GM12878 (cell line): ENCODE data around the gene KCNIP3. TPM values are rescaled to one million over a fixed set of nuclear protein-coding genes. Genes with fewer than 3 reads are reported as not detected.

Experiments
- ATAC-seq: fragments of 200-7000 bp; cut with Tn5 transposase; 3 replicates; pipeline ENCODE4 v1.9.1; 2020; ENCODE audit warnings: mild to moderate bottlenecking, moderate library complexity
- BruUV-seq: library from RNA; stranded (reverse); fragments of 400-500 nt; replicated peaks from 2 replicates; lab custom pipeline; 2021; lab: Mats Ljungman, UMichigan
- CTCF ChIA-PET: fragments of 300-600 bp; sonication (Branson Sonifier 250); formaldehyde crosslinking; extraction: SDS; loops from one replicate; lab custom pipeline; 2021; ENCODE audit warnings: inconsistent platforms; lab: Yijun Ruan, JAX
- POLR2A ChIA-PET: fragments of 350-600 bp; formaldehyde crosslinking; extraction: SDS; loops from one replicate; lab custom pipeline; 2021; ENCODE audit warnings: inconsistent platforms; lab: Charles Lee
- RAD21 ChIA-PET: fragments of 300-600 bp; sonication (Branson Sonifier 250); formaldehyde crosslinking; loops from one replicate; lab custom pipeline; 2023; ENCODE audit warnings: antibody characterized with exemption; ENCODE audit not compliant: unreplicated experiment; lab: Charles Lee
- SMC1A ChIA-PET: fragments of 300-600 bp; sonication (Branson Sonifier 250); formaldehyde crosslinking; loops from one replicate; lab custom pipeline; 2023; ENCODE audit not compliant: unreplicated experiment, uncharacterized antibody; lab: Charles Lee
- DNase-seq: peaks from one replicate; pipeline ENCODE4 v3.0.0-alpha.2; 2011; ENCODE audit warnings: low read depth, low spot score
- FAIRE-seq: peaks from 3 replicates; lab custom pipeline; 2011; peaks lifted over from hg19 to GRCh38; lab: Jason Lieb, UNC
- H2AFZ ChIP-seq: 2 replicates; pipeline ENCODE4 v1.6.0; 2011; ENCODE audit warnings: low read depth, low read length, control low read depth; ENCODE audit not compliant: control insufficient read depth
- H3K27ac ChIP-seq: 2 replicates; pipeline ENCODE4 v1.5.1; 2011; ENCODE audit warnings: control low read depth; ENCODE audit not compliant: control insufficient read depth, insufficient read depth
- H3K27me3 ChIP-seq, 2 experiments: replicated peaks in 1 of 2; 2 replicates each; pipeline versions ENCODE4 v1.6.0 to v1.6.1; 2011; ENCODE audit warnings: low read length in 1 of 2; ENCODE audit not compliant: control insufficient read depth in 2 of 2, insufficient read depth in 2 of 2
- H3K36me3 ChIP-seq, 2 experiments: 2 replicates each; pipeline ENCODE4 v1.5.1; 2011; ENCODE audit warnings: low read length in 1 of 2; ENCODE audit not compliant: control insufficient read depth in 2 of 2, insufficient read depth in 2 of 2
- H3K4me1 ChIP-seq: 2 replicates; pipeline ENCODE4 v1.6.1; 2011; ENCODE audit warnings: mild to moderate bottlenecking, low read length, moderate library complexity, mixed read lengths; ENCODE audit not compliant: control insufficient read depth, insufficient read depth
- H3K4me2 ChIP-seq: 2 replicates; pipeline ENCODE4 v1.6.0; 2011; ENCODE audit warnings: control low read depth; ENCODE audit not compliant: control insufficient read depth, insufficient read depth
- H3K4me3 ChIP-seq: fragments of 200-600 bp; sonication (generic); 2 replicates; pipeline ENCODE4 v1.5.1; 2016
- H3K79me2 ChIP-seq: 2 replicates; pipeline ENCODE4 v1.6.0; 2011; ENCODE audit warnings: low read length; ENCODE audit not compliant: control insufficient read depth, insufficient read depth
- H3K9ac ChIP-seq: 2 replicates; pipeline ENCODE4 v1.8.0; 2011; ENCODE audit warnings: low read length, control low read depth, mixed read lengths; ENCODE audit not compliant: control insufficient read depth, insufficient read depth
- H3K9me3 ChIP-seq: replicated peaks from 3 replicates; pipeline ENCODE4 v1.5.1; 2011; ENCODE audit warnings: mild to moderate bottlenecking, low read length; ENCODE audit not compliant: control insufficient read depth, insufficient read depth
- H4K20me1 ChIP-seq: 2 replicates; pipeline ENCODE4 v1.6.0; 2011; ENCODE audit not compliant: control insufficient read depth, insufficient read depth
- CHD4 ChIP-seq: fragments of 200-600 bp; sonication (generic); IDR thresholded peaks from 2 replicates; pipeline ENCODE4 v1.6.1; 2016; ENCODE audit warnings: mild to moderate bottlenecking
- CREM ChIP-seq: IDR thresholded peaks from 2 replicates; pipeline ENCODE4 v1.6.1; 2014; ENCODE audit warnings: antibody characterized with exemption, low read depth
- GATAD2B ChIP-seq: fragments of 450-650 bp; conservative IDR thresholded peaks from 2 replicates; pipeline ENCODE4 v1.6.1; 2017; ENCODE audit warnings: low read depth, mild to moderate bottlenecking, moderate library complexity
- IKZF1 ChIP-seq: fragments of 450-650 bp; conservative IDR thresholded peaks from 2 replicates; pipeline ENCODE4 v1.6.1; 2017; ENCODE audit warnings: antibody characterized with exemption, mild to moderate bottlenecking
- LARP7 ChIP-seq: fragments of 450-650 bp; IDR thresholded peaks from 2 replicates; pipeline ENCODE4 v1.6.1; 2017; ENCODE audit warnings: mild to moderate bottlenecking
- MEF2B ChIP-seq: fragments of 450-650 bp; IDR thresholded peaks from 2 replicates; pipeline ENCODE4 v1.6.1; 2018; ENCODE audit warnings: mild to moderate bottlenecking, moderate library complexity; ENCODE audit not compliant: partially characterized antibody, poor library complexity, severe bottlenecking
- MYB ChIP-seq: fragments of 150-350 bp; IDR thresholded peaks from 2 replicates; pipeline ENCODE4 v1.6.1; 2014; ENCODE audit warnings: mild to moderate bottlenecking, low read depth, low read length, borderline replicate concordance
- MYC ChIP-seq: IDR thresholded peaks from 2 replicates; pipeline ENCODE4 v1.6.1; 2011; ENCODE audit warnings: mild to moderate bottlenecking, low read length, moderate library complexity, inconsistent platforms; ENCODE audit not compliant: insufficient read depth, insufficient replicate concordance, insufficient read length, severe bottlenecking
- NKRF ChIP-seq: fragments of 450-650 bp; conservative IDR thresholded peaks from 2 replicates; pipeline ENCODE4 v1.6.1; 2017; ENCODE audit warnings: mild to moderate bottlenecking, moderate library complexity
- PML ChIP-seq: IDR thresholded peaks from 2 replicates; pipeline ENCODE4 v1.6.1; 2012; ENCODE audit warnings: low read length, inconsistent platforms
- POLR2AphosphoS5 ChIP-seq: IDR thresholded peaks from 2 replicates; pipeline ENCODE4 v1.6.1; 2011; ENCODE audit warnings: mild to moderate bottlenecking, low read length, inconsistent platforms
- RBBP5 ChIP-seq: fragments of 200-600 bp; sonication (generic); conservative IDR thresholded peaks from 2 replicates; pipeline ENCODE4 v1.6.1; 2016
- SMC3 ChIP-seq: IDR thresholded peaks from 2 replicates; pipeline ENCODE4 v1.6.1; 2011; ENCODE audit warnings: low read length, improper control_type of control experiment, borderline replicate concordance
- SREBF1 ChIP-seq: IDR thresholded peaks from 2 replicates; pipeline ENCODE4 v1.6.1; 2012; ENCODE audit warnings: mild to moderate bottlenecking, low read length
- SREBF2 ChIP-seq: IDR thresholded peaks from 2 replicates; pipeline ENCODE4 v1.6.1; 2012; ENCODE audit warnings: mild to moderate bottlenecking, low read length
- SRF ChIP-seq, 2 experiments: IDR thresholded peaks; 2 replicates each; pipeline ENCODE4 v1.6.1; 2011; ENCODE audit warnings: low read depth in 2 of 2, low read length in 2 of 2, mild to moderate bottlenecking in 1 of 2, moderate library complexity in 1 of 2
- SUPT20H ChIP-seq: IDR thresholded peaks from 2 replicates; pipeline ENCODE4 v1.6.1; 2011; ENCODE audit warnings: low read depth, mild to moderate bottlenecking, low read length, moderate library complexity, borderline replicate concordance; ENCODE audit not compliant: control insufficient read depth
- TAF1 ChIP-seq: IDR thresholded peaks from 2 replicates; pipeline ENCODE4 v1.6.1; 2011; ENCODE audit warnings: mild to moderate bottlenecking, low read depth, low read length, borderline replicate concordance
- ZBTB33 ChIP-seq: fragments of 450-650 bp; IDR thresholded peaks from 2 replicates; pipeline ENCODE4 v1.6.1; 2017; ENCODE audit warnings: mild to moderate bottlenecking
- WGBS: methylation state at CpG from one replicate; pipeline ENCODE4 v1.1.6; 2016; ENCODE audit warnings: low lambda C conversion rate; ENCODE audit not compliant: insufficient replicate concordance, insufficient coverage; ENCODE audit errors: missing lambda C conversion rate; 5-methylcytosine and 5-hydroxymethylcytosine counted together
- in situ Hi-C: fragments of 300-500 bp; cut with MboI; formaldehyde crosslinking; loops from 9 replicates; pipeline ENCODE4 v1.14.3; 2018; ENCODE audit warnings: mixed read lengths
- intact Hi-C: fragments of 100-400 bp; cut with micrococcal nuclease; formaldehyde crosslinking; loops from one replicate; pipeline ENCODE4 v1.14.2; 2022; ENCODE audit not compliant: unreplicated experiment
- polyA plus RNA-seq, 11 experiments: library from polyadenylated mRNA; depleted of rRNA in 4 of 11; unstranded in 6 of 11; stranded (reverse) in 5 of 11; fragments of >200 nt; fragmentation: Nextera tagmentation in 4 of 11; fragmentation: Illumina TruSeq in 1 of 11; extraction: Ambion mirVana in 4 of 11; extraction: Trizol in 1 of 11; gene quantifications; 1 replicate in 1 of 11; 2 replicates in 10 of 11; pipeline versions ENCODE4 v1.2.1 to v1.2.3, GENCODE V29; 2011 to 2016; ENCODE audit warnings: inconsistent platforms in 2 of 11, missing spikeins in 2 of 11, low read depth in 1 of 11
- total RNA-seq, 4 experiments: library from RNA; depleted of rRNA in 3 of 4; stranded (reverse); fragments of >200 nt in 3 of 4; fragmentation: Illumina TruSeq in 1 of 4; extraction: Trizol in 1 of 4; gene quantifications; 2 replicates each; pipeline versions ENCODE4 v1.2.1 to v1.2.3, GENCODE V29; 2013 to 2021

Gene KCNIP3
- total and polyA plus RNA-seq, 10 of the 15 experiments (the other 5 are each of a cell fraction or from before 2014, with no cell fraction given): not detected

GRCh38 chr2:95258271-95258670, 38.9 kb upstream of the KCNIP3 start (continued):
- TF ChIP-seq MYB (no peak), ZBTB33 (no peak), SUPT20H (no peak), CHD4 (no peak), SRF (IDR thresholded peaks at IDR 0.05; ENCODE audit: low read depth in 2 of 2, low read length in 2 of 2) (no peak)

GRCh38 chr2:95260028-95261023, 36.8 kb upstream of the KCNIP3 start:
- intact Hi-C loops: no loop called here
- CTCF ChIA-PET: no interaction called here
- Histone ChIP-seq H3K79me2 (no peaks in the 10 kb centered on the region), H3K27me3 (no peaks in the 10 kb centered on the region), H3K9ac (no peak overlapping the region), H3K36me3 (no peaks in the 10 kb centered on the region), H3K4me3 (no peak overlapping the region), H3K9me3 (no peaks in the 10 kb centered on the region; the same call in 2 of the 3 replicates), H2AFZ (no peak overlapping the region), H3K27ac (no peak overlapping the region), H3K4me2 (no peak overlapping the region), H4K20me1 (no peaks in the 10 kb centered on the region), H3K4me1 (no peaks in the 10 kb centered on the region)
- SMC1A ChIA-PET: no interaction called here
- 4% methylated on average over 8 of the region's 8 CpGs for WGBS
- POLR2A ChIA-PET: no interaction called here
- FAIRE-seq (no peak), ATAC-seq (no peak), DNase-seq (no peak)
- in situ Hi-C loops: no loop called here
- no TSS peak for BruUV-seq
- RAD21 ChIA-PET: no interaction called here
- no peak for TF ChIP-seq RBBP5
- TF ChIP-seq SREBF1: no peak
- TF ChIP-seq IKZF1: no peak
- TF ChIP-seq MEF2B: no peak
- TF ChIP-seq POLR2AphosphoS5: no peak
- no peak for TF ChIP-seq SMC3
- no peak for TF ChIP-seq NKRF
- no peak for TF ChIP-seq MYC
- no peak for TF ChIP-seq TAF1
- no peak for TF ChIP-seq CREM
- TF ChIP-seq LARP7: no peak
- TF ChIP-seq PML: no peak
- TF ChIP-seq SREBF2: no peak
- no peak for TF ChIP-seq GATAD2B
